K562 (cell line): Measurements from ENCODE around the gene PLXNB3. TPM values are rescaled to one million over a fixed set of nuclear protein-coding genes. Genes with fewer than 3 reads are reported as not detected.

ENCODE experiments used
- ARHGAP35 ChIP-seq: fragments of 450-650 bp; IDR thresholded peaks from 2 replicates; pipeline ENCODE4 v1.6.1; 2018; ENCODE audit not compliant: partially characterized antibody
- CTCFL ChIP-seq: IDR thresholded peaks from 2 replicates; pipeline ENCODE4 v1.6.1; 2011; ENCODE audit warnings: borderline replicate concordance, low read depth, mild to moderate bottlenecking, moderate library complexity, low read length; ENCODE audit not compliant: insufficient read depth, poor library complexity, severe bottlenecking
- DPF2 ChIP-seq: fragments of 450-650 bp; IDR thresholded peaks from 2 replicates; pipeline ENCODE4 v1.6.1; 2016
- EGR1 ChIP-seq: fragments of 450-650 bp; conservative IDR thresholded peaks from 2 replicates; pipeline ENCODE4 v1.6.1; 2017; ENCODE audit warnings: mild to moderate bottlenecking
- ELF1 ChIP-seq: fragments of 200-800 bp; sonication (Bioruptor generic); IDR thresholded peaks from 2 replicates; pipeline ENCODE4 v1.6.1; 2016; ENCODE audit warnings: missing genetic modification characterization, missing compliant biosample characterization
- JUND ChIP-seq, 2 experiments: IDR thresholded peaks; 2 replicates in 1 of 2; 3 replicates in 1 of 2; pipeline ENCODE4 v1.6.1; 2011; ENCODE audit warnings: borderline replicate concordance in 2 of 2, low read depth in 2 of 2, low read length in 2 of 2, improper control_type of control experiment in 1 of 2, missing biosample characterization in 1 of 2, missing genetic modification characterization in 1 of 2, missing genetic modification reagents in 1 of 2
- KLF13 ChIP-seq: fragments of 450-650 bp; IDR thresholded peaks from 2 replicates; pipeline ENCODE4 v1.6.1; 2016; ENCODE audit warnings: missing genetic modification characterization, low read depth, mild to moderate bottlenecking, missing compliant biosample characterization, moderate library complexity, borderline replicate concordance
- MBD1 ChIP-seq: fragments of 250-450 bp; sonication (Bioruptor Pico); IDR thresholded peaks from 2 replicates; pipeline ENCODE4 v1.8.0; 2022; ENCODE audit warnings: inconsistent platforms
- NFE2 ChIP-seq: IDR thresholded peaks from 2 replicates; pipeline ENCODE4 v1.6.1; 2014; ENCODE audit warnings: antibody characterized with exemption, low read depth
- NFIC ChIP-seq: fragments of 450-650 bp; IDR thresholded peaks from 2 replicates; pipeline ENCODE4 v1.6.1; 2017; ENCODE audit warnings: mild to moderate bottlenecking, inconsistent platforms
- NR2F6 ChIP-seq: fragments of 450-650 bp; formaldehyde crosslinking; IDR thresholded peaks from 2 replicates; pipeline ENCODE4 v1.4.0; 2020; ENCODE audit warnings: mild to moderate bottlenecking
- NRF1 ChIP-seq, 2 experiments: fragments of 450-650 bp; IDR thresholded peaks in 1 of 2; conservative IDR thresholded peaks in 1 of 2; 2 replicates each; pipeline ENCODE4 v1.6.1; 2014; ENCODE audit warnings: mild to moderate bottlenecking in 2 of 2
- NUFIP1 ChIP-seq: fragments of 450-650 bp; IDR thresholded peaks from 2 replicates; pipeline ENCODE4 v1.6.1; 2018; ENCODE audit not compliant: partially characterized antibody
- POLR2H ChIP-seq: IDR thresholded peaks from 2 replicates; pipeline ENCODE4 v1.6.1; 2016; ENCODE audit warnings: missing genetic modification characterization, low read depth, mild to moderate bottlenecking, control low read depth, missing compliant biosample characterization, moderate library complexity
- SMC3 ChIP-seq: conservative IDR thresholded peaks from 2 replicates; pipeline ENCODE4 v1.6.1; 2011; ENCODE audit warnings: low read depth, low read length, improper control_type of control experiment; ENCODE audit not compliant: insufficient read depth
- TAF1 ChIP-seq: IDR thresholded peaks from 2 replicates; pipeline ENCODE4 v1.6.1; 2011; ENCODE audit warnings: mild to moderate bottlenecking, low read length, moderate library complexity; ENCODE audit not compliant: insufficient read depth, control insufficient read depth, severe bottlenecking; ENCODE audit errors: extremely low read depth
- TAF9B ChIP-seq: fragments of 450-650 bp; IDR thresholded peaks from 2 replicates; pipeline ENCODE4 v1.6.1; 2018; ENCODE audit warnings: mild to moderate bottlenecking; ENCODE audit not compliant: partially characterized antibody
- U2AF1 ChIP-seq: fragments of 200-400 bp; formaldehyde crosslinking; optimal IDR thresholded peaks from 2 replicates; pipeline ENCODE3; 2017; ENCODE audit warnings: mild to moderate bottlenecking, low read depth, low read length, moderate library complexity
- USF1 ChIP-seq: sonication (generic); formaldehyde crosslinking; IDR thresholded peaks from 2 replicates; pipeline ENCODE4 v1.9.0; 2022; ENCODE audit warnings: mild to moderate bottlenecking, missing genetic modification reagents
- ZBTB17 ChIP-seq: fragments of 450-650 bp; formaldehyde crosslinking; IDR thresholded peaks from 2 replicates; pipeline ENCODE4 v1.4.0; 2020; ENCODE audit warnings: mild to moderate bottlenecking
- ZFPM2 ChIP-seq: fragments of 250-450 bp; sonication (Bioruptor Pico); IDR thresholded peaks from 2 replicates; pipeline ENCODE4 v1.5.1; 2022; ENCODE audit warnings: mild to moderate bottlenecking
- ZKSCAN8 ChIP-seq: fragments of 200-800 bp; sonication (Bioruptor generic); IDR thresholded peaks from 2 replicates; pipeline ENCODE4 v1.6.1; 2016; ENCODE audit warnings: missing genetic modification characterization, missing compliant biosample characterization
- ZNF354B ChIP-seq: fragments of 250-450 bp; sonication (Bioruptor Pico); IDR thresholded peaks from 2 replicates; pipeline ENCODE4 v1.4.0; 2020
- ZNF584 ChIP-seq: fragments of 200-800 bp; sonication (Bioruptor generic); IDR thresholded peaks from 2 replicates; pipeline ENCODE4 v1.6.1; 2016; ENCODE audit warnings: low read depth, mild to moderate bottlenecking, missing genetic modification characterization, missing compliant biosample characterization
- polyA plus RNA-seq, 8 experiments: library from polyadenylated mRNA; depleted of rRNA in 4 of 8; stranded (reverse) in 5 of 8; unstranded in 3 of 8; fragments of >200 nt; fragmentation: Nextera tagmentation in 2 of 8; fragmentation: Illumina TruSeq in 1 of 8; extraction: Ambion mirVana in 2 of 8; extraction: Trizol in 1 of 8; gene quantifications; 2 replicates each; pipeline versions ENCODE4 v1.2.1 to v1.2.3, GENCODE V29; 2011 to 2014; ENCODE audit warnings: inconsistent platforms in 1 of 8, missing spikeins in 1 of 8
- total RNA-seq, 7 experiments: library from RNA; depleted of rRNA in 6 of 7; stranded (reverse); fragments of >200 nt in 6 of 7; fragmentation: Illumina TruSeq in 2 of 7; extraction: Trizol in 2 of 7; gene quantifications; 2 replicates each; pipeline versions ENCODE4 v1.2.1 to v1.2.3, GENCODE V29; 2011 to 2021; ENCODE audit warnings: low replicate concordance in 1 of 7

Gene PLXNB3
- total and polyA plus RNA-seq, 9 of the 15 experiments (the other 6 are each of a cell fraction or from before 2014, with no cell fraction given): 0.22 to 2.0 (median 1.4) TPM; not detected in 2

- TF ChIP-seq USF1 (CRISPR knock-in tag) (peak; percentile 20), ELF1 (peak; percentile 70), U2AF1 (peak; percentile 52), MBD1 (no peak), EGR1 (peak; percentile 16; the same call in 1 of the 2 replicates), TAF1 (peak; percentile 74), POLR2H (tag) (peak; percentile 60), ZFPM2 (no peak), ZNF584 (no peak), JUND (IDR thresholded peaks at IDR 0.05; ENCODE audit: borderline replicate concordance, low read depth, low read length) (peak; percentile 72), JUND (tag; IDR thresholded peaks at IDR 0.05; ENCODE audit: borderline replicate concordance, low read depth, low read length) (no peak), NFE2 (no peak; the same call in 1 of the 2 replicates), ZBTB17 (CRISPR knock-in tag) (no peak), TAF9B (peak; percentile 78), NRF1 (conservative IDR thresholded peaks at IDR 0.05 in 1 of 2, IDR thresholded peaks at IDR 0.05 in 1 of 2) (peak; percentile 98), NR2F6 (CRISPR knock-in tag) (no peak), NFIC (0 out of 2 replicates have a peak, but pooled peaks have one; percentile 32), DPF2 (no peak), ZKSCAN8 (CRISPR knock-in tag) (no peak), KLF13 (tag) (peak; percentile 20; the same call in 1 of the 2 replicates), CTCFL (peak; percentile 95), SMC3 (no peak), ARHGAP35 (peak; percentile 89), ZNF354B (CRISPR knock-in tag) (no peak), NUFIP1 (no peak)
Measured at GRCh38 chrX:153794018-153794896, 30.2 kb downstream of the PLXNB3 start, which contains the start of the genes IDH3G and SSR4 (continued).
